Stimulated activated CD8-positive, alpha-beta memory T cell treated with anti-CD3 and anti-CD28 coated beads, Interleukin-15, amount 100 ng/mL, for 24 hours (primary cell): ENCODE measurements around the gene ELFN2.

Source experiments
- DNase-seq: peaks from one replicate; pipeline ENCODE4 v3.0.0-alpha.2; 2020; ENCODE audit warnings: low read depth

ELFN2 gene

DNA sequence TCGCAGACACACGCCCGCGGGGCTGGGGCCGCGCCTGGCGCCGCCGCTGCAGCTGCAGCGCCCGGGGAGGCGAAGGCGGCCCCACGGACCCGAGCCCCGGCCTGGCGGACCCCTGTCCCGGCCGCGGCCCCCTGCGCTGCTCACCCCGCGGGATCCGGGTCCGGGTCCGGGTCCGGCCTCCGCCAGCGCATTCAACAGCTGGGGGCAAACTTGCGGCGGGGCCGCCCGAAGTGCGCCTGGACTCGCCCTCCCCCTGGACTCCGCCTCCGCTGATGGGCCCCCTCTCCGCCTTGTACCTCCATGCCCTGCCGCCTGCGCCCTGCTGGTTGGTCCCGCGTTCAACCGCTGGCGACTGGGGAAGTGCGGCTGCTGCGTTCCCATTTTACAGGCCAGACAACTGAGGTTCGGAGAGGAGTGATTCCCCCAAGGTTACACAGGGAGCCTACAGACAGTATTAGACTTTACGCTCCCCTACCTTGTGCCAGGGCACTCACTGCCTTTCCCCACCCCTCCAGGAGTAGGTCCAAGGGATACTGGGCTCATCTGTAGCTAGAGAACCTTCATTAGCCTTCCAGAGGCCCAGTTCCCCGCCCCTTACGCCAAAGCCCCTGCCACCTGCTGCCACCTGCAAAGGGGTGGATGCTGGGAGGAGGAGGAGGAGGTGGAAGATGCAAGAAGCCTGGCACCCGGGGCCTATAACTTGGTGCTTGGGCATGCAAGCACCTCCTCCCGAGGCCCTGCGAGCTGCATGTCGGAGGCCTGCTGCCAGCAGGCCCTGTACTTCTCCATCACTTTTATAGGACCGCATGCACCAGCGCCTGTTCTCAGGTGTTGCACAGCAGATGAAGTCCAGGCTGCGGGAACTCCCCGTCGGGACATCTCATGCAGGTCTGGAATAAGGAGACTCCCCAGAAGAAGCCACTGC is 694 bp upstream of the ELFN2 start:
- DNase-seq, result no peak

DNA sequence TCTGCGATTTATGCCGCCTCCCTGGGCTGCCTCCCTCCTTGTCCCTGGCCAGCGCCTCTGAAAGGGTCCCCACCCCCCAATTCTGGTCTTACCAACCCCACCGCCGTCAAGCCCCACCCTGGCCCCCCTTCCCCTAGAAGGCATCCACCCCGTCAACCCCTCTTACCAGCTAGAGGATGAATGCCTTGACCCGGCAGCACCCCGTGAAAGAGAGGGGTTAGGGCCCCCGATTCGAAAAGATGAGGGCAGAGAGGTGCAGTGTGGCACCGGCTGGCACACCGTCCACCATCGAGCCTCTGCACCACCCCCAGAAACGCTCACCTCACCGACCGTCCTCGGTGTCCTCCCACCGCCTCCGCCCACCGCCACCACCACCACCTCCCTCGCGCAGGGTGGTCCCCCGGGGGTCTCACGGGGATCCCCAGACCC is 559 bp downstream of the ELFN2 start:
- DNase-seq, result no peak

DNA sequence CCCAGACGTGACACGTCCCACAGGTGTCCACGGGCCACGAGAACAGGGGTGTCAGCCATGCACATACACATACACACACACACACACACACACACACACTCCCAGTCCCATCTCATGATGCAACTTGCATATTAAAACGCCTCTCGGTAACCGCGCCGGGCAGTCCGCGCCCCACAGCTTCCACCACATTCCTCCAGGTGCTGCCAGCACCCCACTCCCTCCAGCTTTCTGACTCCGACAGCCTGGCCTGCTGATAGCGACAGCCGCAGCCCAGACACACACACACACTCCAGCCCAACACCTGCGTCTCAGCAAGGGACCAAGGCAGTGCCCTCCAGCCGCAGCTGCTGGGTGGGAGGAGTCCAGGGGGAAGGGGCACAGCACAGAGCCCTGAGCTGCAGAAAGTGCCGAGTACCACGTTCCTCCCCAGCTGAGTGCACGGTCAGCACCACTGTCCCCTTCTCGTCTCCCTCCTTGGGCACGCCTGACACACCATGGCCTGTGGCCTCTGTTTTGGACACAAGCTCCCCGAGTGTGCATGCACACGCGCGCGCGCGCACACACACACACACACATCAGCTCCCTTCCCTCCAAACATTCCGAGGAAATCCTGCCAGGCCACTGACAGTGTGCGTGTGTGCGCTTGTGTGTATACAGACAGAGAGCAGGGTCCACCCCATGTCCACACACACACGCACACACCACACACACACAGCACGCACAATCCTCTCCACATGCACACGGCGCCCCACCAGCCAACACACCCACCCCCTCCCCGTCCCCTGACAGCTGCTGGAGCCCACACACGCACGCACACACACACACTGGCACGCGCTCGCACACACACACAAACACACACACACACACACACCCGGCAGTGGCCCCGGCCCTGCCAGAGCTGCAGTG is 1.2 kb downstream of the ELFN2 start:
- DNase-seq, result no peak

DNA sequence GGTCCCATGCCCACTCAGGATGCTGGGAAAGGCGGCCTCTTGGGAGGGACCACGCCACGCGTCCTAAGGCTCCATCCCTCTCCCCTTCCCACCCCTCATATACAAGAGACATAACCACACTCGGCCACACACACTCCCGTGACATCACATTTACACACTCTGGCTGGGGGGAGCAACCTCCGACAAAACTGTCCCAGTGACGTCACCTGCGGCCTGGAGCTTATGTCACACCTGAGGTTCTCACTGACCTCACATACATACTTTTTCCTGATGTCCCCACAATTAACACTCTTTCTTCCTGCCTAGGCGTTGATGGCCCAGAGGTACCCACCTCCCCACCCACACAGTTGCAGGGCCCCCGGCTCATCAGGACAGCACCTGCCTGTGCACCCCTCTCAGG is 1.9 kb downstream of the ELFN2 start:
- no peak for DNase-seq

DNA sequence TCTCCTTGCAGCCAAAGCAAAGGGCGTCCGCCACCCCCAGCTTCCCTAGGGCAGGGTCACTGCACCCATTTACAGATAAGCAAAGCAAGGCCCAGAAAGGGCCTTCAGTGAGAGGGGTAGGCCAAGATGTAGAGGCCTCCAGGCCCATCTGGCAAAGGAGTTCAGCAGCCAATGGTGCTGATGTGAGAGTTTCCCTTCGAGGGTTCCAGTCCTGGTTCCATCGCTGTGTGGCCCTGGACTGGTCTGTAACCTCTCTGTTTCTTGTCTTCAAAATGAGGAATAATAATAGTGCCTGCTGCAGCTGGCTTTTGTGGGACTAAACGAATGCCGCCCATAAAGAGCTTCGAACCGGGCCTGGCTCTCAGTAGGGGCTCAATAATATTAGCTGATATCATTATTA is 4.0 kb downstream of the ELFN2 start:
- no peak for DNase-seq

DNA sequence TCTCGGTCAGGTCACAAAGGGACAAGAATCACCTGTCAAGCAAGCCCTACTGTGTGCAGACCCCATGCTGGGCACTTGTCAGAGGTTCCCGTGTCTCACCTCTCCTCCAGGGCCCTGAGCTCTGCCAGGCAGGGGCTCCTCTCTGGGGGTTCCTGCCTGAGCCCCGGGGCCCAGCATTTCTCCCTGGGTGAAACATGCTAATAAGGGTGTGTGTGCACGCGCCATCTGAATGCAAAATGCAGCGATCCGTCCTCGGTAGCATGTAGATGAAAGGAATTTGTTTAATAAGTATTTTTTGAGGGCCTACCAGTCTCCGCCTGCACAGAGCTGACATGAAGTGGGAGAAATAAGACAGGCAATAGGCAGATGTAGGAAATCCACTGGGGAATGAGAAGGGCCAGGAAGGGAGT is 5.8 kb downstream of the ELFN2 start:
- no peak for DNase-seq

DNA sequence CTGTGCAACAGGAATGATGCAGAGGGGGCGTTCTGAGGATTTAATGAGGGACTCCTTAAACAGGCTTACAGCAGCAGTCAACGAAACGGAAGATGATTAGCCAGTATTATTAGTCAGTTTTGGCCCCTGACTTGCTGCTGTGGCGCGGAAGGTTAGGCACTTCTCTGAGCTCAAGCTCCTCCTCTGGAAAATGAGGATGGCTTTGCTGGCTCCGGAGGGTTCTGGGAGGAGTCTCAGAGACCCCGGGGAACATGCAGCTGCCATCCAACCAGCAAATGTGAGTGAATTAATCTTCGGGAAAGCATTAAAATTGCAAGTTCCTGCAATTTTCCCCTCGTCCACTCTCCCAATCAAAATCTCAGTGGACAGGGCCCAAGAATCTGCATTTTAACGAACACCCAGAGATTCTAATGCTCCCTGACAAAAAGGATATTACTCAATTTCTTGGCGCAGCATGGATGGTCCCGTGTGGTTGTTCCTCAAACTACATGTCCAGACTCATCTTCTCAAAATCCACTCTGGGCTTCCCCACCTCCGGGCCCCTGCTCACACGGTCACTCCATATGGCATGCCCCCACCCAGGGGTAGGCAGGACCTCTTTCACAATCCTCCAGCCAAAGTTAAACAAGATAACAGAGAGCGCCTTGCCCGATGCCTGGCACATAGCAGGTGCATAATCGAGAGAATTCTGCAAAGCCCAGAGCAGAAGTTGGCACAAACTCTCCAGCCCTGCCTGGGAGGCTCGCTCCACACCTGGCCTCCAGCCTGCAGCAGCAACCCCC is 6.4 kb downstream of the ELFN2 start:
- DNase-seq, result no peak

DNA sequence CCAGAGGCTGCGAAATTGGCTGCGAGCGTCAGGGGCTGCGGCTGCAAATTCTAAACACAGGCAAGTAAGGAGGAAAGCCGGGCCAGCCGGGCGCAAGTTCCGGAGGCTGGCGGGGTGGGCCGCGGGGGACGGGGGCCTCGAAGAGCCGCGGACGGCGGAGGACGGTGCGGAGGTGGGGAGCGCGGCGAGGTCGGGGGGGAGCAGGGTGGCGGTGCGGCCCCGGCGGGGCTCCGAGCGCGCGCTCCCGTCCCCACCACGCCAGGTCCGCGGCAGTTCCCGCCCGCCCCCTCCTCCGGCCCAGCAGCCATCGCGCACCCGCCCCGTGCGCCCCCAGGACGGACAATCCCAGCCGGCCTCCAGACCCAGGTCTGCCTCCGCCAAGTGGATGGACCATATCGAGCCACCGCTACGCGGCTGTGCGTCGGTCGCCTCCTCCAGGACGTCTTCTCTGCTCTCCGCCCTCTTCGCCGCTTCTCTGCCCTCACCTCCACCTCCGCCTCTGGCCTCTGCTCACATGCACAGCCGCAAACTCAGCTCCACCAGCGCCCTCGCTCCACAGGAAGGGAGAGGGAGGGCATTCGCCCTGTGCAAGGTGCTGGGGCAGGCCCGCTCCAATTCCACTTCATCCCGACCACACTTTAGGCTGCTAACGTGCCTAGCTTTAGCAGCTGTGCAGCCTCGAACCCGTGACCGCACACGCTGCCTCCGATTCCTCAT is 7.2 kb downstream of the ELFN2 start:
- no peak for DNase-seq

DNA sequence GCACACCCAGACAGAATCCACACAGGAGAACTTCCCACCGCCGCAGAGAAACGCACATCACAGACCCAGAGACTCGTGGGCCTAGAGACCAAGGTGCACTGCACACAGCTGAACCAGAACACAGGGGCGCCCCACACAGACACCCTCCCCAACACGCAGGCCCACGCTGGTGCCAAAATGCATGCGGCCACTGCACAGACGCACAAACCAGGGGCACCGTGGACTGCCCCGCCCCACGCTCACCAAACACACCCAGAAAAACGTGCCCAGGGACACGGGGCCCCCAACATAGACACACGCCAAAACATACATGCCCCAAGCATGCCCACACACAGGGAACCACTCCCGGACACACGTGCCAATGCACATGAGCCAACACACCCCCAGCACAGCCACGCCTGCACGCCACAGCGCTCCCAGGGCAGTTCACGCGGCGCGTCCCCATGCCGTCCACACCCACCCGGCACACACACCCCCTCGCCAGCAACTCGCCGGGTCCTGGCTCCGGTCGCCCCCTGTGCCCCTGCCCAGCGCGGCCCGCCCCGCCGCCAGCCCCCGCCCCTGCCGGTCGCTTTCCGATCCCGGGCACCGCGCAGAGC is 7.8 kb downstream of the ELFN2 start:
- DNase-seq, result no peak

DNA sequence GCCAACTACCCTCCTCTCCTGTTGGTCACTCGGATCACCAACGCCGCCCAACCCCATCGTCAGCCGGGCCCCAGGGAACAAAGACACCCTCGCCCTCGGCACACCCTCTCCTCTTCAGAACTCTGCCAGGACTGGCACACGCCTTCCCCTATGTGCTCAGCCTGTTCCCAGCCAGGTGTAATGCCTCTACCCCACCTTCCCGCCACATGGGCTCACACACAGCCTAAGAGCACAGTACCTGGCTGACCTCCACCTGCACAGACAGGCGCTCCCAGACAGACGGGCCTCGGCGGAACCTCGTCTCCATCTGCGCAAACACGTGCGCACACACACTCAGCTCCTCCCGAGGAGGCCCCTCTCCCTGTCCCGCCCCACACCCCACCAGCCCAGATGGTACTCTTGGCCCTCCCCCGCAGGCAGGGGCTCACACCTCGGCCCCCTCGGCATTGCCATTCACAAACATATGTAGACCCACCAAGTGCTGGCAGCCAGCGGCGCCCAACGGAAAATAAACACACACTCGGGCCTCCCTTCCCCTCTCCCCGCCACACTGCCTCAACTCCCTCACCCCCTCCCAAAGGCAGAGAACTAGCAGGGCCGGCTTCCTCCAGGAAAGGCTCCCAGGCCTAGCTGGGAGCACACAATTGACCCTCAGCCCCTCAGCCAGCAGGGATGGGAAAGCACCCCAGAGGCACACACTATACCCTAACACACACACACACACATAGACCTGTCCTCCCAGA is 8.5 kb downstream of the ELFN2 start:
- no peak for DNase-seq

DNA sequence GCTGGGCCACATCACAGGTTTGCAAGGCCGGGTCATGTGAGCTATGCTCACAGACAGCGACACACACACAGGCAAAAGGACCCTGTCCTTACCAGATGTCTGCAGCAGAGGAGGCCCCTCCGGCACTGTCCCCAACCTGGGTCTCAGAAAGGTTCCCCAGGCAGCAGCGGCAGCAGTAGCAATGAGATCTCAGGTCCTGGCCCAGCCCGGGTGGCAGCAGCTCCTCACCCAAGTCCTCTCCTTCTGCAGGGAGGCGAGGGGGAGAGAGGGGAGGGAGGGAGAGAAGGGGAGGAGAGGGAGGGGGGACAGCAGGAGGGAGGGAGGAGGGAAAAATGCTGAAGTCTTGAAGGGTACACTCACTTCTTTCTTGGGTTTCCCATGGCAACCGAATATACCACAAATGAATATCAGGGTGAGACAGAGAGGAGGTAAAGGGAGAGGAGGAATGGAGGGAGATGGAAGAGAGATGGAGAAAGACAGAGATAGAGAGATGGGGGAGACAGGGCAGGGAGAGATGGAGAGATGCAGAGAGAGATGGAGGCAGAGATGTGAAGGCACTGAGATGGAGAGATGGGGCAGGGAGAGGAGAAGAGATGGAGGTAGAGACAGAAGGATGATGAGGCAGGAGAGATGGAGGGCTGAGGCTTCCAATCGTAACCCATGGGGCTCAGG is 9.5 kb downstream of the ELFN2 start:
- DNase-seq, result no peak

DNA sequence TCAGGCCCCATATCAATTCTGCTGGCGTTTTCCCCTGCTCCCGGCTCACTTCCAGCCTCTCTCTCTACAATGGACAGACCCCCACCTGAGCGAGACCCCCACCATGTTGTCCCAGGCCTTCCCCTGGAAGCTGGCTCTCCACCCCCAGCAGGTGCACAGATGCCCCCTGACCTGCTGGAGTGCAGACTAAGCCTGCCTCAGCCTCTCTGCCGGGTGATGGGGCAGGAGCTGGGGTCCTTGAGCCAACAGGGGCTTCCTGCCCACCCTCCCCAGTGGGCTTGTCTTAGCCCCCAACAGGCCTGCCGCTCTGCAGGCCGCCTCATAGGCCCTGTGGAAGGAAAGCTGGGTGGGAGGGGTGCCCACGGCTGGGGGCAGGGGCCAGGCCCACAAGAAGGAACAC is 10.0 kb downstream of the ELFN2 start:
- no peak for DNase-seq

DNA sequence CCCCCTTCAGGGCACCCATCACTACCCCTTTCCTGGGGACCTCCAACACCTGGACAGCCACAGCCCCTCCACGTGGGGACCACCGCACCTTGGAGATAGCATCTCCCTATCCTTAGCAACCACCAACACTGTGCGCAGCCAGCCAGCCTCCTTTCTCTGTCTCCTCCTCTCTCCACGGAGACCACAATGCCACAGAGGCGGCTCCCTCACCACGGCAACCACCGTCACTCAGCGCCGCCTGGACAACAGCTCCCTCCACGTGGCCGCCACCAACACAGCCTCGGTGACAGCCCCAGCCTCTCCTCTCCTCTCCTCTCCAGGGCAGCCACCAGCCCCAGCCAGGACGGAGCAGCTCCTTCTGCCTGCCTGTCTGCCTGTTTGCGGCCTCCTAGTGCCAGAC is 10.5 kb downstream of the ELFN2 start:
- DNase-seq, result no peak

DNA sequence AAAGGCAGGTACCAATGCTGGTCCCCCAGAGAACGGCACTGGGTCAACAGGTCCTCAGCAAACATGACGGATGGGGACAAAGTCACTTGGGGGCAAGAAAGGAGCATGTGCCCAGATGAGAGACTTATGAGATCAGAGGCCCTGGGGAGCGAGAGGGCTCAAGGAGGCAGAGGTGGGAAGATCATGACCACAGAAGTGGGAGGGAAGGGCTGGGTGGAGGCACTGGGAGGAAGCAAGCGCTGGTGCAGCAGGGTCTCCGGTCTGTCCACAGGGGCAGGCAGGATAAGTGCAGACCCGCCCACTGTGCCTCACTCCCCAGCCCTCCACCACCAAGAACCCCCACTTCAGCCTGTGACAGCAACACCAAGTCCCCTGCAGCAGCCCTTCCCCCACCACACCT is 10.9 kb downstream of the ELFN2 start:
- DNase-seq, result no peak

DNA sequence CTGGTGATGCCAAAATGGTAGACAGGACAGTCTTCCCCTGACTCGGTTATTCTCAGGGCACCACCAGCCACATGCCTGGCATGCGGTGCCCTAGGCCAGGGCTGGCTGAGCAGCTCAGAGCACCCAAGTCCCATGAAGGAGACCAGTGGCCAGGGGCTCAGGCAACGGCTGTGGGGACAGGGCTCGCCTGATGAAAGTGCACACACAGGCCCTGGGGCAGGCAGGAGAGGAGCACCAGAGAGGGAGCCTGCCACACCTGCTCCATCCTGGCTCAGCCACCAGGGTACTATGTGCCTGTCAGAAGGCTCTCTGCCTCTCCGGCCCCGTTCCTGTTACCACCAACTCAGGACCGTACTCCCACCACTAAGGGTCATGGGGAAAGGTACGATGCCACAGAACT is 12.1 kb downstream of the ELFN2 start:
- DNase-seq, result no peak

DNA sequence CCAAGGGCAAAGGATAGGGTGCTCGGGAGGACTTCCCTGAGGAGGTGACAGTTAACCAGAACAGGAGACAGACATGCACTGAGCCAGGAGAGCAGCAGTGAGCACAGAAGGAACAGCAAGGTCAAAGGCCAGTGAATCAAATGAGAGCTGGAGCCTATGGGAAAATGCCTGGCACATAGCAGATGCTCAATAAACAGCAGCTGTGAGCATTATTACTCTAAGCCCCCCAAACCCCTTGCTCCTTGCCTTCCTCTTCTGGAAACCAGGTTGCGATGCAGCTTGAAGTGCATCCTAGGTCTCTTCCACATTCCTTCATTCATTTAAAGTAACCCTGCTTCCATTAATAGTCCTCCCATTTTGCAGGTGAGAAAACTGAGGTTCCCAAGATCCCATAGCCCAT is 13.0 kb downstream of the ELFN2 start:
- DNase-seq, result no peak

DNA sequence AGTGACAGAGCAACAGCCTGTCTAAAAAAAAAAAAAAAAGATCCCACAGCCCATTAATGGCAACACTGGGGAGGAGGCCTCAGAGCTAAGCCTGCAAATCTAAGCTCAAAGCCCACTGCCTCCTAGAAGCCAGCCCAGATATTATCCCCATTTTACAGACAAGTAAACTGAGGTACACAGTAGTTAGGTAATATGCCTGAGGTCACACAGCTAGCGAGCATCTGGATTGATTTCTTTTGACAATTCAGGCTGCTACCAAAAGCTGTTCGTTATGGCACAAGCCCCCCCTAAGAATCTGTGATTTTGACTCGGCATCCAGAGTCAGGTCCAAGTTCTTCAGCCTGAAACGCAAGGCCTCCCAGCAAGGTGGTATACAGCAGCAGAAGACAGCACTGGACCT is 13.7 kb downstream of the ELFN2 start:
- DNase-seq, result no peak

DNA sequence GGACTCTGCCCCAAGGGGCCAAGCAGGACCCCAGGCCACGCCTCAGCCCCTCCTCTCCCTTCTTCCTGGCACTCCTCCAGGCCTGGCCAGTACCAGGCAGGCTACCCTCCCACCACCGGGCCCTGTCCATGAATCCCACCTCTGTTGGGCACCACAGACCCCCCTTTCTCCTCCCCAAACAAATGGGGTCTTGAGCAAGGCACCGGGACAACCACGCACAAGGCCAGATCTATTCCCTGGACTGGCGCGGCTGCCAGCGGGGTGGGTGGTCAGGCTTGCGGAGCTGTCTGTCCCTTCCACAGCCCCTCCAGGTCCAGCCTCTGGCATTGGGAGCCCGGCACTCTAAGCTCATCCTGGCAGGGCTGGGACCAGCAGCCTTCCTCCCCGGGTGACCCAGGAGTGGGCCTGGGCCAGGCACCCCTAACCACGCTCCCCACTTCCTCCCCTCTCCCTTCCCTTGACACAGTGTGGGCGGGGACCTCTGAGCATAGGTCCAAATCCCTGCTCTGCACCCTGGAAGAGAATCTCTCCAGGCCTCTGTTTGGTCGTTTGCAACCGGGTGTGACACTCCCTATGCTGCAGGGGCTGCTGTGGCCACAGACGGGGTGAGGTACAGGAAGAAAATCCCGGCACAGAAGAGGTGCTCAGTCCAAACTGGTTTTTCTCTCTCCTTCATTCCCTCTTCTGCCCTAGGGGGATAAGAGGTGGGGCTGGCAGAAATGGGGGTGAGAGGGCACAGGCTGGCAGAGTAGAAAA is 14.6 kb downstream of the ELFN2 start:
- no peak for DNase-seq

DNA sequence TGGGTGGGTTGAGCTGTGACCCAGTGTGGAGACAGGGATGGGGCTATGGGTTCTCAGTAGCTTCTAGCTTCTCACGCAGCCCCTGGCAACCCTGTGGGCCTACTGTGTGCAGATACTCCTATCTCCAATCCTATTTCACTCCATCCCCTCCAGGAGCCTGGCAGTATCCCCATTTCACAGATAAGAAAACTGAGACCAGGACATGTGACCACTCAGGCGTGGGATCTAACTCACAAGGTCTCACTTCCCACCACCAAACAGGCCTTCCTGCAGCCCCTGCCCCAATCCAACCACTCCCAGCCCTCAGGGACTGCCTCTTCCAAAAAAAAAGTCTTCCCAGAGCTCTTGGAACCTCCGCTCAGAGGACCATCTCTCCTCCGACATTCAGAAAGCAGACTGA is 15.6 kb downstream of the ELFN2 start:
- no peak for DNase-seq
